Measurements from ENCODE around the gene SMG6. TPM values are rescaled to one million over a fixed set of nuclear protein-coding genes. Genes with fewer than 3 reads are reported as not detected.

Gene SMG6
- total and polyA plus RNA-seq, 8 donors: 8.4 to 19.8 (median 12.1) TPM

GRCh38 chr17:2106308-2106955 is 197.2 kb downstream of the SMG6 start:
- Histone ChIP-seq H3K4me3 (no peak overlapping the region), H3K36me3 (no peaks in the 10 kb centered on the region), H3K9me3 (no peaks in the 10 kb centered on the region), H3K27me3 (no peaks in the 10 kb centered on the region), H3K27ac (no peak overlapping the region), H3K4me1 (no peaks in the 10 kb centered on the region)
- TF ChIP-seq CTCF (IDR thresholded peaks at IDR 0.05): no peak
- WGBS, 2 donors: 78 to 81% methylated on average over 11 of the region's 11 CpGs
- FAIRE-seq (no peak), ATAC-seq (no peak), DNase-seq (no peak)
- intact Hi-C loops (cut with DNase I): no loop called here

GRCh38 chr17:2105663-2106062 is 197.9 kb downstream of the SMG6 start:
- TF ChIP-seq CTCF (IDR thresholded peaks at IDR 0.05): no peak
- H3K36me3 ChIP-seq: no peaks in the 10 kb centered on the region
- no peaks in the 10 kb centered on the region for H3K4me1 ChIP-seq
- intact Hi-C loops (cut with DNase I): no loop called here
- no peak overlapping the region for H3K27ac ChIP-seq
- 87% methylated on average over 1 of the region's 1 CpG for WGBS, 2 donors
- no peak overlapping the region for H3K4me3 ChIP-seq
- no peak for DNase-seq
- H3K27me3 ChIP-seq: no peaks in the 10 kb centered on the region
- no peak for FAIRE-seq
- no peak for ATAC-seq
- no peaks in the 10 kb centered on the region for H3K9me3 ChIP-seq

GRCh38 chr17:2102931-2103809 is 200.4 kb downstream of the SMG6 start:
- 90 to 91% methylated on average over 9 of the region's 9 CpGs for WGBS, 2 donors
- Histone ChIP-seq H3K27me3 (no peaks in the 10 kb centered on the region), H3K36me3 (no peaks in the 10 kb centered on the region), H3K4me3 (no peak overlapping the region), H3K27ac (no peak overlapping the region), H3K9me3 (no peaks in the 10 kb centered on the region), H3K4me1 (no peaks in the 10 kb centered on the region)
- ATAC-seq (peak in 1 of 4 donors; percentile 18), DNase-seq (no peak), FAIRE-seq (no peak)
- intact Hi-C loops (cut with DNase I): no loop called here
- TF ChIP-seq CTCF (IDR thresholded peaks at IDR 0.05): no peak

GRCh38 chr17:2101448-2102257 is 201.9 kb downstream of the SMG6 start:
- no peak for TF ChIP-seq CTCF (IDR thresholded peaks at IDR 0.05)
- H3K4me3 ChIP-seq: no peak overlapping the region
- no peaks in the 10 kb centered on the region for H3K4me1 ChIP-seq
- H3K27me3 ChIP-seq: no peaks in the 10 kb centered on the region
- no peaks in the 10 kb centered on the region for H3K9me3 ChIP-seq
- DNase-seq: peak; percentile 55 to 80 (median 72)
- peak; percentile 66 to 84 (median 74) for ATAC-seq
- peak; percentile 17 for FAIRE-seq
- 54 to 64% methylated on average over 15 of the region's 15 CpGs for WGBS, 2 donors
- H3K36me3 ChIP-seq: no peaks in the 10 kb centered on the region
- peak overlapping the region in 2 of 4 donors; percentile 8 to 38 for H3K27ac ChIP-seq
- intact Hi-C loops (cut with DNase I): no loop called here
